H1 (cell line): ENCODE measurements around the gene NOS1AP. TPM values are rescaled to one million over a fixed set of nuclear protein-coding genes. Genes with fewer than 3 reads are reported as not detected.

Experiments used
- ATF3 ChIP-seq: IDR thresholded peaks from 2 replicates; pipeline ENCODE4 v1.6.1; 2011; ENCODE audit warnings: low read depth, mild to moderate bottlenecking, low read length; ENCODE audit not compliant: insufficient read depth
- CHD7 ChIP-seq: fragments of 300-600 bp; sonication (generic); IDR thresholded peaks from 2 replicates; pipeline ENCODE4 v1.7.1; 2012; ENCODE audit warnings: low read length, moderate library complexity, mild to moderate bottlenecking, inconsistent platforms; ENCODE audit not compliant: insufficient replicate concordance
- EZH2 ChIP-seq: fragments of 200-600 bp; sonication (generic); IDR thresholded peaks from 2 replicates; pipeline ENCODE4 v1.7.1; 2012; ENCODE audit warnings: low read depth, mild to moderate bottlenecking, moderate library complexity, low read length, inconsistent platforms; ENCODE audit not compliant: severe bottlenecking
- GTF2F1 ChIP-seq: IDR thresholded peaks from 2 replicates; pipeline ENCODE4 v1.6.1; 2012; ENCODE audit warnings: low read depth, low read length, improper control_type of control experiment, borderline replicate concordance
- HDAC6 ChIP-seq: IDR thresholded peaks from one replicate; pipeline ENCODE4 v1.7.1; 2012; ENCODE audit warnings: low read depth, mild to moderate bottlenecking, inconsistent platforms, low read length, moderate library complexity
- KDM1A ChIP-seq: fragments of 200-600, 300-600 bp; sonication (generic); IDR thresholded peaks from 2 replicates; pipeline ENCODE4 v1.7.1; 2016; ENCODE audit warnings: mild to moderate bottlenecking, low read length, borderline replicate concordance
- MAX ChIP-seq: IDR thresholded peaks from 2 replicates; pipeline ENCODE4 v1.6.1; 2012; ENCODE audit warnings: inconsistent platforms
- polyA plus RNA-seq, 7 experiments: library from polyadenylated mRNA; depleted of rRNA in 3 of 7; stranded (reverse) in 5 of 7; unstranded in 2 of 7; fragments of >200 nt in 5 of 7; fragments of 200-250 nt in 2 of 7; gene quantifications; 1 replicate in 5 of 7; 2 replicates in 1 of 7; 4 replicates in 1 of 7; pipeline versions ENCODE4 v1.2.1 to v1.2.3, GENCODE V29; 2011 to 2013; ENCODE audit warnings: missing spikeins in 2 of 7, mixed read lengths in 2 of 7
- total RNA-seq: library from RNA; stranded (reverse); fragmentation: NEBNext Ultra II Directional; extraction: Animal tissue kit (Norgen Biotek cat#: 25700); gene quantifications from 2 replicates; pipeline ENCODE4 v1.2.1, GENCODE V29; 2021

Gene NOS1AP
- total and polyA plus RNA-seq, 2 of the 8 experiments (the other 6 are each of a cell fraction or from before 2014, with no cell fraction given), result 2.4 to 12.1 TPM

GRCh38 chr1:162080472-162081015 is 11.1 kb downstream of the NOS1AP start (continued):
- no peak for TF ChIP-seq CHD7
- TF ChIP-seq ATF3, result no peak
- TF ChIP-seq EZH2, result no peak
- TF ChIP-seq MAX, result no peak
- TF ChIP-seq KDM1A, result no peak
- TF ChIP-seq GTF2F1, result no peak
- no peak for TF ChIP-seq HDAC6
